GM23338 (cell line): ENCODE results near the gene SLC5A6. TPM values are rescaled to one million over a fixed set of nuclear protein-coding genes. Genes with fewer than 3 reads are reported as not detected.

ENCODE experiments used
- ATAC-seq: fragments of 200-7000 bp; cut with Tn5 transposase; 3 replicates; pipeline ENCODE4 v1.9.1; 2020
- DNase-seq: peaks from one replicate; pipeline ENCODE4 v3.0.0-alpha.2; 2015; ENCODE audit warnings: low spot score
- H2AFZ ChIP-seq: fragments of 200-600 bp; sonication (generic); 2 replicates; pipeline ENCODE4 v1.8.0; 2016; ENCODE audit warnings: antibody characterized with exemption, mild to moderate bottlenecking, moderate library complexity
- H3F3A ChIP-seq: fragments of 200-600 bp; sonication (generic); replicated peaks from 2 replicates; pipeline ENCODE4 v1.8.0; 2017; ENCODE audit warnings: antibody characterized with exemption, mixed run types, low read depth
- H3K27ac ChIP-seq: fragments of 200-600 bp; sonication (generic); 2 replicates; pipeline ENCODE4 v1.6.1; 2016; ENCODE audit warnings: low read depth
- H3K27me3 ChIP-seq: fragments of 200-600 bp; sonication (generic); 2 replicates; pipeline ENCODE4 v1.8.0; 2016; ENCODE audit warnings: mild to moderate bottlenecking, mixed run types, moderate library complexity; ENCODE audit not compliant: insufficient read depth
- H3K36me3 ChIP-seq: fragments of 200-600 bp; sonication (generic); 2 replicates; pipeline ENCODE4 v1.8.0; 2016; ENCODE audit warnings: mild to moderate bottlenecking; ENCODE audit not compliant: insufficient read depth
- H3K4me1 ChIP-seq: fragments of 200-600 bp; sonication (generic); 2 replicates; pipeline ENCODE4 v1.8.0; 2016; ENCODE audit warnings: mild to moderate bottlenecking, moderate library complexity; ENCODE audit not compliant: insufficient read depth
- H3K4me2 ChIP-seq: fragments of 200-600 bp; sonication (generic); 2 replicates; pipeline ENCODE4 v1.7.1; 2017; ENCODE audit warnings: mixed run types
- H3K4me3 ChIP-seq: fragments of 200-600 bp; sonication (generic); 2 replicates; pipeline ENCODE4 v1.6.1; 2016; ENCODE audit warnings: mixed run types
- H3K79me2 ChIP-seq: fragments of 200-600 bp; sonication (generic); replicated peaks from 2 replicates; pipeline ENCODE4 v1.8.0; 2017; ENCODE audit warnings: mild to moderate bottlenecking; ENCODE audit not compliant: insufficient read depth
- H3K9me2 ChIP-seq: fragments of 200-600 bp; sonication (generic); 2 replicates; pipeline ENCODE4 v1.8.0; 2017; ENCODE audit not compliant: insufficient read depth
- H4K20me1 ChIP-seq: fragments of 200-600 bp; sonication (generic); replicated peaks from 2 replicates; pipeline ENCODE4 v1.8.0; 2017; ENCODE audit warnings: mild to moderate bottlenecking; ENCODE audit not compliant: insufficient read depth
- H3K27ac Mint-ChIP-seq: 2 replicates; pipeline ENCODE4 v1.8.0; 2020; ENCODE audit warnings: inconsistent platforms, mild to moderate bottlenecking, moderate library complexity, mixed read lengths
- H3K27me3 Mint-ChIP-seq: 3 replicates; pipeline ENCODE4 v1.8.0; 2022; ENCODE audit warnings: low read depth, mild to moderate bottlenecking, moderate library complexity, mixed read lengths, inconsistent platforms; ENCODE audit not compliant: insufficient read depth, poor library complexity
- H3K36me3 Mint-ChIP-seq: 3 replicates; pipeline ENCODE4 v1.8.0; 2021; ENCODE audit warnings: low read depth, mild to moderate bottlenecking, inconsistent platforms, moderate library complexity, mixed read lengths
- H3K4me1 Mint-ChIP-seq: 3 replicates; pipeline ENCODE4 v1.8.0; 2020; ENCODE audit warnings: mild to moderate bottlenecking, inconsistent platforms, mixed read lengths
- H3K4me3 Mint-ChIP-seq: 3 replicates; pipeline ENCODE4 v1.8.0; 2021; ENCODE audit warnings: moderate library complexity, mild to moderate bottlenecking, inconsistent platforms, mixed read lengths
- H3K9me3 Mint-ChIP-seq: 3 replicates; pipeline ENCODE4 v1.8.0; 2020; ENCODE audit warnings: moderate library complexity, mild to moderate bottlenecking, inconsistent platforms, mixed read lengths
- CREB1 ChIP-seq: fragments of 250-450 bp; sonication (Bioruptor Pico); IDR thresholded peaks from 2 replicates; pipeline ENCODE4 v1.5.0; 2020; ENCODE audit warnings: low read depth, mild to moderate bottlenecking, moderate library complexity
- EZH2 ChIP-seq: fragments of 200-600 bp; sonication (generic); IDR thresholded peaks from one replicate; pipeline ENCODE4 v1.8.0; 2017; ENCODE audit warnings: antibody characterized with exemption, mild to moderate bottlenecking, low read depth; ENCODE audit not compliant: unreplicated experiment
- EZH2phosphoT487 ChIP-seq: fragments of 200-600 bp; sonication (generic); IDR thresholded peaks from one replicate; pipeline ENCODE4 v1.8.1; 2018; ENCODE audit warnings: antibody characterized with exemption; ENCODE audit not compliant: unreplicated experiment
- NANOG ChIP-seq: IDR thresholded peaks from 2 replicates; pipeline ENCODE4 v1.6.1; 2016; ENCODE audit warnings: antibody characterized with exemption, borderline replicate concordance
- POLR2AphosphoS5 ChIP-seq: IDR thresholded peaks from 2 replicates; pipeline ENCODE4 v1.6.1; 2016; ENCODE audit warnings: antibody characterized with exemption, low read depth
- STAT1 ChIP-seq: IDR thresholded peaks from one replicate; pipeline ENCODE4 v1.6.1; 2016; ENCODE audit warnings: antibody characterized with exemption; ENCODE audit not compliant: unreplicated experiment
- ZNF114 ChIP-seq: fragments of 250-450 bp; sonication (Bioruptor Pico); IDR thresholded peaks from 2 replicates; pipeline ENCODE4 v1.5.0; 2020; ENCODE audit warnings: mild to moderate bottlenecking, moderate library complexity
- polyA plus RNA-seq: library from polyadenylated mRNA; unstranded; fragments of >200 nt; fragmentation: Nextera tagmentation; extraction: Ambion mirVana; gene quantifications from 2 replicates; pipeline ENCODE4 v1.2.1, GENCODE V29; 2016
- total RNA-seq: library from RNA; depleted of rRNA; stranded (reverse); fragments of >200 nt; shearing (Covaris generic); gene quantifications from 2 replicates; pipeline ENCODE4 v1.2.3, GENCODE V29; 2014
- TF ChIP-seq, protein P1 (sequence below), 2 experiments: fragments of 200-600 bp in 1 of 2; sonication (generic) in 1 of 2; conservative IDR thresholded peaks; 2 replicates each; pipeline versions ENCODE4 v1.5.1 to v1.6.1; 2016 to 2017; ENCODE audit warnings: antibody characterized with exemption in 2 of 2, low read depth in 2 of 2, mild to moderate bottlenecking in 2 of 2, moderate library complexity in 1 of 2
- TF ChIP-seq, protein P2 (sequence below): fragments of 250-450 bp; sonication (Bioruptor Pico); IDR thresholded peaks from 2 replicates; pipeline ENCODE4 v1.5.0; 2020; ENCODE audit warnings: mild to moderate bottlenecking, moderate library complexity
- TF ChIP-seq, protein P3 (sequence below): IDR thresholded peaks from one replicate; pipeline ENCODE4 v1.6.1; 2018; ENCODE audit warnings: antibody characterized with exemption; ENCODE audit not compliant: unreplicated experiment

Gene SLC5A6
- total and polyA plus RNA-seq, 2 experiments from 2014 or later = 44.3 to 153 TPM

DNA sequence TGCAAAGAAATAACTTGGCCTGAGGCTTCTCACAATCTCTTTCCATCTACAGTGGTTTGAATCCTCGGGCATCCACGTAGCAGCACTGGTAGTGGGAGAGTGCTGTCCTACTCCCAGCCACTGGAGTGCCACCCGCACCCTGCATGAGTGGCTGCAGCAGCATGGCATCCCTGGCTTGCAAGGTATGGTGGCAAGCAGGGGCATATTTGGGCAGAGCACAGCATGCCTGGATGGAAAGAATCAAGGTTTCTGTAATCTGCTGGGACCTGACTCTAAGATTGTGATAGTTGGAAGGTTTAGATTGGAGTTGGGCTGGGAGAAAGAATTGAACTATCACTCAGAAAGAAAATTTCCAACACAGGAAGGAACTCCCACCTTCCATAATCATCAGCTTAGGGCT is 9.1 kb upstream of the SLC5A6 start (continued):
- TF ChIP-seq EZH2 (no peak), STAT1 (no peak), ZNF114 (CRISPR knock-in tag) (no peak), NANOG (no peak), POLR2AphosphoS5 (no peak)
- TF ChIP-seq, protein P1, sequence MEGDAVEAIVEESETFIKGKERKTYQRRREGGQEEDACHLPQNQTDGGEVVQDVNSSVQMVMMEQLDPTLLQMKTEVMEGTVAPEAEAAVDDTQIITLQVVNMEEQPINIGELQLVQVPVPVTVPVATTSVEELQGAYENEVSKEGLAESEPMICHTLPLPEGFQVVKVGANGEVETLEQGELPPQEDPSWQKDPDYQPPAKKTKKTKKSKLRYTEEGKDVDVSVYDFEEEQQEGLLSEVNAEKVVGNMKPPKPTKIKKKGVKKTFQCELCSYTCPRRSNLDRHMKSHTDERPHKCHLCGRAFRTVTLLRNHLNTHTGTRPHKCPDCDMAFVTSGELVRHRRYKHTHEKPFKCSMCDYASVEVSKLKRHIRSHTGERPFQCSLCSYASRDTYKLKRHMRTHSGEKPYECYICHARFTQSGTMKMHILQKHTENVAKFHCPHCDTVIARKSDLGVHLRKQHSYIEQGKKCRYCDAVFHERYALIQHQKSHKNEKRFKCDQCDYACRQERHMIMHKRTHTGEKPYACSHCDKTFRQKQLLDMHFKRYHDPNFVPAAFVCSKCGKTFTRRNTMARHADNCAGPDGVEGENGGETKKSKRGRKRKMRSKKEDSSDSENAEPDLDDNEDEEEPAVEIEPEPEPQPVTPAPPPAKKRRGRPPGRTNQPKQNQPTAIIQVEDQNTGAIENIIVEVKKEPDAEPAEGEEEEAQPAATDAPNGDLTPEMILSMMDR (conservative IDR thresholded peaks at IDR 0.05; ENCODE audit: low read depth in 2 of 2) = no peak

DNA sequence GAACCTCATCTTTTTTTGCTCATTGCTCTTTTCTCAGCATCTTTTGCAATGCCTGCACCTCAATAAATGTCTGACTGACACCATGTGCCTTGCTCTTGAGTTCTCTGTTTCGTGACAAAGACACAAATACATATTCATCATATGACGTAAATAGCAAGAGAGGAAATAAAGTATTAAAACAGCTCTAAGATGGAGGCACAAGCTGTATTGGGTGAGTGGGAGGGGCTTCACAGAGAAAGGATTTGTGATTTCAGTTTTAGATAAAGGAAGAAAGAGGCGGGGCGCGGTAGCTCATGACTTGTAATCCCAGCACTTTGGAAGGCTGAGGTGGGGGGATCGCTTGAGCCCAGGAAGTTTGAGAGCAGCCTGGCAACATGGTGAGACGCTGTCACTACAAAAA is 8.0 kb upstream of the SLC5A6 start:
- peak overlapping the region; percentile 3; the same call in 1 of the 3 replicates for H3K4me3 Mint-ChIP-seq
- peak overlapping the region; percentile 42; the same call in 1 of the 2 replicates for H3K27ac ChIP-seq
- H3K36me3 ChIP-seq = peaks cover 50% of the 10 kb centered on the region
- peaks cover 19% of the 10 kb centered on the region for H3K79me2 ChIP-seq
- H3K36me3 Mint-ChIP-seq = peaks cover 92% of the 10 kb centered on the region
- H3F3A ChIP-seq = peaks cover 17% of the 10 kb centered on the region; the same call in 1 of the 2 replicates
- no peak overlapping the region for H2AFZ ChIP-seq
- no peaks in the 10 kb centered on the region for H3K9me3 Mint-ChIP-seq
- no peak overlapping the region for H3K4me3 ChIP-seq
- DNase-seq = no peak
- TF ChIP-seq, protein P1 (conservative IDR thresholded peaks at IDR 0.05; ENCODE audit: low read depth in 2 of 2) = no peak
- TF ChIP-seq, protein P2, sequence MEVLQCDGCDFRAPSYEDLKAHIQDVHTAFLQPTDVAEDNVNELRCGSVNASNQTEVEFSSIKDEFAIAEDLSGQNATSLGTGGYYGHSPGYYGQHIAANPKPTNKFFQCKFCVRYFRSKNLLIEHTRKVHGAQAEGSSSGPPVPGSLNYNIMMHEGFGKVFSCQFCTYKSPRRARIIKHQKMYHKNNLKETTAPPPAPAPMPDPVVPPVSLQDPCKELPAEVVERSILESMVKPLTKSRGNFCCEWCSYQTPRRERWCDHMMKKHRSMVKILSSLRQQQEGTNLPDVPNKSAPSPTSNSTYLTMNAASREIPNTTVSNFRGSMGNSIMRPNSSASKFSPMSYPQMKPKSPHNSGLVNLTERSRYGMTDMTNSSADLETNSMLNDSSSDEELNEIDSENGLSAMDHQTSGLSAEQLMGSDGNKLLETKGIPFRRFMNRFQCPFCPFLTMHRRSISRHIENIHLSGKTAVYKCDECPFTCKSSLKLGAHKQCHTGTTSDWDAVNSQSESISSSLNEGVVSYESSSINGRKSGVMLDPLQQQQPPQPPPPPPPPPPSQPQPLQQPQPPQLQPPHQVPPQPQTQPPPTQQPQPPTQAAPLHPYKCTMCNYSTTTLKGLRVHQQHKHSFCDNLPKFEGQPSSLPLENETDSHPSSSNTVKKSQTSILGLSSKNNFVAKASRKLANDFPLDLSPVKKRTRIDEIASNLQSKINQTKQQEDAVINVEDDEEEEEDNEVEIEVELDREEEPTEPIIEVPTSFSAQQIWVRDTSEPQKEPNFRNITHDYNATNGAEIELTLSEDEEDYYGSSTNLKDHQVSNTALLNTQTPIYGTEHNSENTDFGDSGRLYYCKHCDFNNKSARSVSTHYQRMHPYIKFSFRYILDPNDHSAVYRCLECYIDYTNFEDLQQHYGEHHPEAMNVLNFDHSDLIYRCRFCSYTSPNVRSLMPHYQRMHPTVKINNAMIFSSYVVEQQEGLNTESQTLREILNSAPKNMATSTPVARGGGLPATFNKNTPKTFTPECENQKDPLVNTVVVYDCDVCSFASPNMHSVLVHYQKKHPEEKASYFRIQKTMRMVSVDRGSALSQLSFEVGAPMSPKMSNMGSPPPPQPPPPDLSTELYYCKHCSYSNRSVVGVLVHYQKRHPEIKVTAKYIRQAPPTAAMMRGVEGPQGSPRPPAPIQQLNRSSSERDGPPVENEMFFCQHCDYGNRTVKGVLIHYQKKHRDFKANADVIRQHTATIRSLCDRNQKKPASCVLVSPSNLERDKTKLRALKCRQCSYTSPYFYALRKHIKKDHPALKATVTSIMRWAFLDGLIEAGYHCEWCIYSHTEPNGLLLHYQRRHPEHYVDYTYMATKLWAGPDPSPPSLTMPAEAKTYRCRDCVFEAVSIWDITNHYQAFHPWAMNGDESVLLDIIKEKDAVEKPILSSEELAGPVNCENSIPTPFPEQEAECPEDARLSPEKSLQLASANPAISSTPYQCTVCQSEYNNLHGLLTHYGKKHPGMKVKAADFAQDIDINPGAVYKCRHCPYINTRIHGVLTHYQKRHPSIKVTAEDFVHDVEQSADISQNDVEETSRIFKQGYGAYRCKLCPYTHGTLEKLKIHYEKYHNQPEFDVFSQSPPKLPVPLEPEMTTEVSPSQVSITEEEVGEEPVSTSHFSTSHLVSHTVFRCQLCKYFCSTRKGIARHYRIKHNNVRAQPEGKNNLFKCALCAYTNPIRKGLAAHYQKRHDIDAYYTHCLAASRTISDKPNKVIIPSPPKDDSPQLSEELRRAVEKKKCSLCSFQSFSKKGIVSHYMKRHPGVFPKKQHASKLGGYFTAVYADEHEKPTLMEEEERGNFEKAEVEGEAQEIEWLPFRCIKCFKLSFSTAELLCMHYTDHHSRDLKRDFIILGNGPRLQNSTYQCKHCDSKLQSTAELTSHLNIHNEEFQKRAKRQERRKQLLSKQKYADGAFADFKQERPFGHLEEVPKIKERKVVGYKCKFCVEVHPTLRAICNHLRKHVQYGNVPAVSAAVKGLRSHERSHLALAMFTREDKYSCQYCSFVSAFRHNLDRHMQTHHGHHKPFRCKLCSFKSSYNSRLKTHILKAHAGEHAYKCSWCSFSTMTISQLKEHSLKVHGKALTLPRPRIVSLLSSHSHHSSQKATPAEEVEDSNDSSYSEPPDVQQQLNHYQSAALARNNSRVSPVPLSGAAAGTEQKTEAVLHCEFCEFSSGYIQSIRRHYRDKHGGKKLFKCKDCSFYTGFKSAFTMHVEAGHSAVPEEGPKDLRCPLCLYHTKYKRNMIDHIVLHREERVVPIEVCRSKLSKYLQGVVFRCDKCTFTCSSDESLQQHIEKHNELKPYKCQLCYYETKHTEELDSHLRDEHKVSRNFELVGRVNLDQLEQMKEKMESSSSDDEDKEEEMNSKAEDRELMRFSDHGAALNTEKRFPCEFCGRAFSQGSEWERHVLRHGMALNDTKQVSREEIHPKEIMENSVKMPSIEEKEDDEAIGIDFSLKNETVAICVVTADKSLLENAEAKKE (CRISPR knock-in tag) = no peak
- TF ChIP-seq CREB1 (CRISPR knock-in tag) (no peak), POLR2AphosphoS5 (no peak), STAT1 (no peak), EZH2 (no peak), EZH2phosphoT487 (no peak)
- TF ChIP-seq, protein P3, sequence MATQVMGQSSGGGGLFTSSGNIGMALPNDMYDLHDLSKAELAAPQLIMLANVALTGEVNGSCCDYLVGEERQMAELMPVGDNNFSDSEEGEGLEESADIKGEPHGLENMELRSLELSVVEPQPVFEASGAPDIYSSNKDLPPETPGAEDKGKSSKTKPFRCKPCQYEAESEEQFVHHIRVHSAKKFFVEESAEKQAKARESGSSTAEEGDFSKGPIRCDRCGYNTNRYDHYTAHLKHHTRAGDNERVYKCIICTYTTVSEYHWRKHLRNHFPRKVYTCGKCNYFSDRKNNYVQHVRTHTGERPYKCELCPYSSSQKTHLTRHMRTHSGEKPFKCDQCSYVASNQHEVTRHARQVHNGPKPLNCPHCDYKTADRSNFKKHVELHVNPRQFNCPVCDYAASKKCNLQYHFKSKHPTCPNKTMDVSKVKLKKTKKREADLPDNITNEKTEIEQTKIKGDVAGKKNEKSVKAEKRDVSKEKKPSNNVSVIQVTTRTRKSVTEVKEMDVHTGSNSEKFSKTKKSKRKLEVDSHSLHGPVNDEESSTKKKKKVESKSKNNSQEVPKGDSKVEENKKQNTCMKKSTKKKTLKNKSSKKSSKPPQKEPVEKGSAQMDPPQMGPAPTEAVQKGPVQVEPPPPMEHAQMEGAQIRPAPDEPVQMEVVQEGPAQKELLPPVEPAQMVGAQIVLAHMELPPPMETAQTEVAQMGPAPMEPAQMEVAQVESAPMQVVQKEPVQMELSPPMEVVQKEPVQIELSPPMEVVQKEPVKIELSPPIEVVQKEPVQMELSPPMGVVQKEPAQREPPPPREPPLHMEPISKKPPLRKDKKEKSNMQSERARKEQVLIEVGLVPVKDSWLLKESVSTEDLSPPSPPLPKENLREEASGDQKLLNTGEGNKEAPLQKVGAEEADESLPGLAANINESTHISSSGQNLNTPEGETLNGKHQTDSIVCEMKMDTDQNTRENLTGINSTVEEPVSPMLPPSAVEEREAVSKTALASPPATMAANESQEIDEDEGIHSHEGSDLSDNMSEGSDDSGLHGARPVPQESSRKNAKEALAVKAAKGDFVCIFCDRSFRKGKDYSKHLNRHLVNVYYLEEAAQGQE = no peak
- no peak overlapping the region for H3K4me2 ChIP-seq
- peaks cover 25% of the 10 kb centered on the region for H3K4me1 Mint-ChIP-seq
- peaks cover 10% of the 10 kb centered on the region; the same call in 1 of the 2 replicates for H4K20me1 ChIP-seq
- peaks cover 10% of the 10 kb centered on the region for H3K27me3 Mint-ChIP-seq
- no peaks in the 10 kb centered on the region for H3K9me2 ChIP-seq
- ATAC-seq = no peak
- H3K4me1 ChIP-seq = peaks cover 10% of the 10 kb centered on the region; the same call in 1 of the 2 replicates
- no peaks in the 10 kb centered on the region for H3K27me3 ChIP-seq
- H3K27ac Mint-ChIP-seq = no peak overlapping the region; the same call in 1 of the 2 replicates
